Naive thymus-derived CD4-positive, alpha-beta T cell (primary cell): ENCODE results near the gene TDP2. TPM values are rescaled to one million over a fixed set of nuclear protein-coding genes. Genes with fewer than 3 reads are reported as not detected.

ENCODE experiments used
- ATAC-seq: fragments of 150-1000 bp; cut with Tn5 transposase; 2 replicates; pipeline ENCODE4 v1.10.0; 2021; ENCODE audit warnings: mild to moderate bottlenecking, moderate library complexity
- CTCF ChIA-PET: fragments of 350-600 bp; sonication (Branson Sonifier 250); formaldehyde crosslinking; loops from one replicate; lab custom pipeline; 2021; ENCODE audit warnings: antibody characterized with exemption; lab: Charles Lee
- POLR2A ChIA-PET: fragments of 350-600 bp; sonication (Branson Sonifier 250); formaldehyde crosslinking; loops from one replicate; lab custom pipeline; 2021; ENCODE audit warnings: antibody characterized with exemption, inconsistent platforms; lab: Charles Lee
- DNase-seq, 9 donors: peaks; one replicate each; pipeline versions ENCODE4 v3.0.0 to v3.0.0-alpha.2; 2020 to 2022; ENCODE audit warnings: mixed read lengths in 1 of 9
- H3K27ac ChIP-seq: one replicate; pipeline ENCODE4 v1.7.0; 2013; ENCODE audit warnings: mild to moderate bottlenecking, low read depth, low read length, moderate library complexity
- H3K27me3 ChIP-seq, 2 donors: one replicate each; pipeline ENCODE4 v1.7.0; 2013; ENCODE audit warnings: low read length in 2 of 2, mild to moderate bottlenecking in 2 of 2, moderate library complexity in 2 of 2; ENCODE audit not compliant: control insufficient read depth in 2 of 2, insufficient read depth in 2 of 2
- H3K36me3 ChIP-seq, 3 experiments: 1 replicate in 2 of 3; 2 replicates in 1 of 3; pipeline ENCODE4 v1.7.0; 2013; ENCODE audit warnings: low read length in 3 of 3, mild to moderate bottlenecking in 3 of 3, moderate library complexity in 1 of 3; ENCODE audit not compliant: insufficient read depth in 3 of 3, control insufficient read depth in 2 of 3
- H3K4me1 ChIP-seq, 2 donors: one replicate each; pipeline ENCODE4 v1.7.0; 2013; ENCODE audit warnings: low read length in 2 of 2, mild to moderate bottlenecking in 2 of 2, moderate library complexity in 1 of 2; ENCODE audit not compliant: control insufficient read depth in 2 of 2, insufficient read depth in 2 of 2
- H3K4me3 ChIP-seq: 2 replicates; pipeline ENCODE4 v1.7.0; 2013; ENCODE audit warnings: mild to moderate bottlenecking, low read length
- H3K9me3 ChIP-seq, 3 experiments: 1 replicate in 2 of 3; 2 replicates in 1 of 3; pipeline ENCODE4 v1.7.0; 2013; ENCODE audit warnings: low read length in 3 of 3; ENCODE audit not compliant: control insufficient read depth in 2 of 3
- H3K27ac Mint-ChIP-seq, 9 donors: one replicate each; pipeline ENCODE4 v1.8.0; 2020 to 2022; ENCODE audit warnings: mixed read lengths in 9 of 9, mild to moderate bottlenecking in 8 of 9, moderate library complexity in 5 of 9, inconsistent platforms in 2 of 9
- H3K27me3 Mint-ChIP-seq, 5 donors: one replicate each; pipeline ENCODE4 v1.8.0; 2021 to 2022; ENCODE audit warnings: mixed read lengths in 5 of 5, mild to moderate bottlenecking in 1 of 5
- H3K36me3 Mint-ChIP-seq, 5 donors: one replicate each; pipeline ENCODE4 v1.8.0; 2020 to 2022; ENCODE audit warnings: mixed read lengths in 5 of 5, mild to moderate bottlenecking in 3 of 5, inconsistent platforms in 1 of 5
- H3K4me1 Mint-ChIP-seq, 7 donors: one replicate each; pipeline ENCODE4 v1.8.0; 2020 to 2022; ENCODE audit warnings: mixed read lengths in 7 of 7, mild to moderate bottlenecking in 3 of 7, inconsistent platforms in 1 of 7
- H3K4me3 Mint-ChIP-seq, 10 donors: one replicate each; pipeline ENCODE4 v1.8.0; 2020 to 2022; ENCODE audit warnings: mild to moderate bottlenecking in 10 of 10, mixed read lengths in 10 of 10, moderate library complexity in 6 of 10, inconsistent platforms in 2 of 10
- H3K9me3 Mint-ChIP-seq, 11 donors: one replicate each; pipeline ENCODE4 v1.8.0; 2020 to 2022; ENCODE audit warnings: mixed read lengths in 11 of 11, mild to moderate bottlenecking in 4 of 11, inconsistent platforms in 1 of 11, moderate library complexity in 1 of 11
- intact Hi-C, 2 donors: fragments of 100-400 bp; cut with micrococcal nuclease; formaldehyde crosslinking; loops; one replicate each; pipeline ENCODE4 v1.15.1; 2023
- polyA plus RNA-seq, 2 donors: library from polyadenylated mRNA; unstranded; fragments of 300-500 nt; fragmentation: Illumina TruSeq; gene quantifications; one replicate each; pipeline ENCODE4 v1.2.3, GENCODE V29; 2021
- total RNA-seq, 6 experiments: library from RNA in 5 of 6; stranded (reverse) in 5 of 6; gene quantifications; 1 replicate in 5 of 6; 2 replicates in 1 of 6; pipeline ENCODE4 v1.2.3 and lab custom pipeline; 2021 to 2026

Gene TDP2
- total and polyA plus RNA-seq, 7 experiments from 2014 or later = 36.8 to 69.7 (median 48.2) TPM

DNA sequence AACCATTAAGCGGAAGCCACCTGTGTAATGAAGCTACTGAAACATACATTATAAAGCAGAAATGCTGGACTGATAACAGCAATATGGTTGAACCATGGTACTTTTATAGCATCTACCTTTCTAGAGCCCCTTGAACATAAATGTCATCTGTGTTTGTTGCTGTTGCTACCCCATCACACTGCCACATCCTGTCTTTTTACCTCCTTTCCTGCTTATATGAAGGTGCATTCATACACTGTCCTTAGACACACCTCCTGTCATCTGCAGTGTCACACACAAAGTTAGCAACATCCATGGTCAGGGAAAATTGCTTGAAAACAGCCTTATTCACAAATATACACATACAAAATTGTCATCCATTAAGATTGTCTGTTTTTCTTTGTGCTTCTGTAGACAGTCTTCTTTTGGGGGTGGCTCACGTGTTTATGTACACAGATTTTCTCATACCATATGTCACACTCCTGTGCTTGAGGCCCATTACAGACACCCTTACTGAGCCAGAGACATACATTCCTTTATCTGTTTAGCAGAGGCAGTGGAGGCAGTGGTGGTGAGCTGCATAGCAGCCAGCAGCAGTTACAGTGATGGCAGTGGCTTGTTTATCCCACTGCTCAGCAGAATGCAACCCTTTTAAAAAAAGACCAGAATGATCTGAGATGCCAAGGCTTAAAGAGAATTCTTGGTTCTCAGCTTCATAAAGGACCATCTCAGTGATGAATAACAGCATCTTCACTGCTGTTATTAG, 26.3 kb upstream of the TDP2 start:
- H3K27me3 Mint-ChIP-seq = no peaks in the 10 kb centered on the region
- H3K27ac Mint-ChIP-seq = peak overlapping the region in 4 of 9 donors; percentile 1 to 60 (median 28)
- DNase-seq = peak in 3 of 9 donors; percentile 5 to 13 (median 11)
- no peak overlapping the region for H3K27ac ChIP-seq
- H3K9me3 ChIP-seq = no peaks in the 10 kb centered on the region
- no peak overlapping the region for H3K4me3 Mint-ChIP-seq
- ATAC-seq = no peak
- no peaks in the 10 kb centered on the region for H3K36me3 ChIP-seq
- peaks cover 0 to 4% (median 0%) of the 10 kb centered on the region in 5 donors for H3K36me3 Mint-ChIP-seq
- H3K4me1 ChIP-seq = peaks cover 0 to 6% of the 10 kb centered on the region in 2 donors
- intact Hi-C loops = loop anchor here in 1 of 2 donors (10.0 kb wide), 1 partner anchor 408 kb away; no protein-coding TSS in a partner anchor
- POLR2A ChIA-PET = no interaction called here
- CTCF ChIA-PET = interaction anchor here (0.7 to 2.2 kb wide), 4 partner anchors 38 to 112 kb away, joined by 3 to 9 read pairs (median 5); no protein-coding TSS in a partner anchor
- H3K4me3 ChIP-seq = no peak overlapping the region
- H3K4me1 Mint-ChIP-seq = peaks cover 9 to 24% (median 18%) of the 10 kb centered on the region in 7 donors
- H3K27me3 ChIP-seq = no peaks in the 10 kb centered on the region
- H3K9me3 Mint-ChIP-seq = no peaks in the 10 kb centered on the region

DNA sequence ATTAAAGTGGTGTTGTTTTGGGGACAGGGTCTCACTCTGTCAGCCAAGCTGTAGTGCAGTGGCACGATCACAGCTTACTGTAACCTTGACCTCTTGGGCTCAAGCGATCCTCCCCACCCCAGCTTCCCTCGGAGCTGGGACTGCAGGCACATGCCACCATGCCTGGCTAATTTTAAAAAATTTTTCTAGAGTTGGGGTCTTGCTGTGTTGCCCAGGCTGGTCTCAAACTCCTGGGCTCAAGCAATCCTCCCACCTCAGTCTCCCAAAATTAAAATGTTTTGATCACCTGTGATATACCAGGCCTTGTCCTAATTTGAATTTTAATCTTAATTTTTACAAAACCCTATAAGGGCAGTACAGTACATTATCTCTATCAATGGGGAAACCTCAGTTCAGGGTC, 25.7 kb upstream of the TDP2 start:
- DNase-seq = no peak
- ChIA-PET POLR2A (no interaction called here), CTCF (interaction anchor here (1.0 to 1.4 kb wide), 2 partner anchors 37 to 112 kb away, joined by 4 to 6 read pairs; no protein-coding TSS in a partner anchor)
- peaks cover 0 to 6% of the 10 kb centered on the region in 2 donors for H3K4me1 ChIP-seq
- H3K27me3 ChIP-seq = no peaks in the 10 kb centered on the region
- H3K27ac Mint-ChIP-seq = no peak overlapping the region
- no peaks in the 10 kb centered on the region for H3K27me3 Mint-ChIP-seq
- H3K9me3 Mint-ChIP-seq = no peaks in the 10 kb centered on the region
- intact Hi-C loops = loop anchor here in 1 of 2 donors (10.0 kb wide), 1 partner anchor 408 kb away; no protein-coding TSS in a partner anchor
- H3K36me3 ChIP-seq = peaks cover 0 to 1% (median 0%) of the 10 kb centered on the region in 3 experiments
- no peaks in the 10 kb centered on the region for H3K9me3 ChIP-seq
- H3K4me1 Mint-ChIP-seq = peaks cover 9 to 24% (median 16%) of the 10 kb centered on the region in 7 donors
- no peak overlapping the region for H3K4me3 ChIP-seq
- H3K4me3 Mint-ChIP-seq = no peak overlapping the region
- H3K36me3 Mint-ChIP-seq = peaks cover under 1 to 2% (median under 1%) of the 10 kb centered on the region in 5 donors
- H3K27ac ChIP-seq = no peak overlapping the region
- no peak for ATAC-seq

- Histone ChIP-seq H3K4me1 (peaks cover 0 to 6% of the 10 kb centered on the region in 2 donors), H3K4me3 (no peak overlapping the region), H3K9me3 (no peaks in the 10 kb centered on the region), H3K27me3 (no peaks in the 10 kb centered on the region), H3K36me3 (peaks cover 0 to 6% (median 0%) of the 10 kb centered on the region in 3 experiments), H3K27ac (no peak overlapping the region)
- ATAC-seq = no peak
- intact Hi-C loops = loop anchor here in 1 of 2 donors (10.0 kb wide), 1 partner anchor 407 kb away; no protein-coding TSS in a partner anchor
- Mint-ChIP-seq H3K27ac (peak overlapping the region in 2 of 9 donors; percentile 34 to 72), H3K4me1 (peaks cover 9 to 24% (median 16%) of the 10 kb centered on the region in 7 donors), H3K4me3 (no peak overlapping the region), H3K9me3 (no peaks in the 10 kb centered on the region), H3K36me3 (peaks cover 3 to 6% (median 5%) of the 10 kb centered on the region in 5 donors), H3K27me3 (no peaks in the 10 kb centered on the region)
- DNase-seq = no peak
- ChIA-PET POLR2A (no interaction called here), CTCF (interaction anchor here (1.0 to 1.4 kb wide), 2 partner anchors 37 to 111 kb away, joined by 4 to 6 read pairs; no protein-coding TSS in a partner anchor)
Observed at GRCh38 chr6:24692003-24692402, 25.3 kb upstream of the TDP2 start.

DNA sequence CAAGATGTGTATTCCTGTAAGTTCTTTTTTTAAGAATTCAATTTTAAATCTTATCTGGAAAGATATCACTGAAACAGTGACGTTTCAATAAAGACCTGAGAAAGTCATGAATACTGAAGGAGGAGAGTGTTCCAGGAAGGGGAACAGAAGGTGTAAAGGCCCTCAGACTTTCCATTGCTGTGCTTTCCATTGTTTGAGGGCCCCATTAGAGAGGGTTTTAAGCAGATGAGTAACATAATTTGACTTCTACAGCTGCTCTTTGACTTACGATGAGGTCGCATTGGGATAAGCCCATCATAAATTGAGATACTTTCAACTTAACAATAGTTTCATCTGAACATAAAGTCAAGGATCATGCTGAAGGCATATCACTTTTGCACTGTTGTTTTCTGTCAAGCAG, 24.9 kb upstream of the TDP2 start:
- no peak for ATAC-seq
- intact Hi-C loops = loop anchor here in 1 of 2 donors (10.0 kb wide), 1 partner anchor 407 kb away; no protein-coding TSS in a partner anchor
- peak overlapping the region in 2 of 9 donors; percentile 34 to 72 for H3K27ac Mint-ChIP-seq

GRCh38 chr6:24690593-24690992, 23.9 kb upstream of the TDP2 start:
- ChIA-PET CTCF (interaction anchor here (0.8 kb wide), 1 partner anchor 104 kb away, joined by 6 read pairs; no protein-coding TSS in a partner anchor), POLR2A (interaction anchor here (0.9 kb wide), 1 partner anchor 11 kb away, joined by 3 read pairs; no protein-coding TSS in a partner anchor)
- intact Hi-C loops = loop anchor here in 1 of 2 donors (10.0 kb wide), 1 partner anchor 406 kb away; no protein-coding TSS in a partner anchor
- no peak for DNase-seq
- no peak overlapping the region for H3K4me3 Mint-ChIP-seq
- Histone ChIP-seq H3K4me3 (no peak overlapping the region), H3K4me1 (peaks cover 0 to 6% of the 10 kb centered on the region in 2 donors), H3K36me3 (peaks cover 0 to 6% (median 0%) of the 10 kb centered on the region in 3 experiments), H3K27ac (no peak overlapping the region), H3K9me3 (no peaks in the 10 kb centered on the region), H3K27me3 (no peaks in the 10 kb centered on the region)
- peaks cover 3 to 10% (median 6%) of the 10 kb centered on the region in 5 donors for H3K36me3 Mint-ChIP-seq
- peaks cover 9 to 28% (median 15%) of the 10 kb centered on the region in 7 donors for H3K4me1 Mint-ChIP-seq
- ATAC-seq = no peak
- H3K9me3 Mint-ChIP-seq = no peaks in the 10 kb centered on the region
- H3K27me3 Mint-ChIP-seq = no peaks in the 10 kb centered on the region
- H3K27ac Mint-ChIP-seq = no peak overlapping the region

More for the DNA sequence above, 24.9 kb upstream of the TDP2 start:
- no peaks in the 10 kb centered on the region for H3K9me3 Mint-ChIP-seq
- H3K4me3 ChIP-seq = no peak overlapping the region
- ChIA-PET CTCF (no interaction called here), POLR2A (no interaction called here)
- no peaks in the 10 kb centered on the region for H3K9me3 ChIP-seq
- no peaks in the 10 kb centered on the region for H3K27me3 ChIP-seq
- H3K4me1 ChIP-seq = peaks cover 0 to 6% of the 10 kb centered on the region in 2 donors
- no peak overlapping the region for H3K4me3 Mint-ChIP-seq
- no peak for DNase-seq
- H3K27ac ChIP-seq = no peak overlapping the region
- H3K36me3 Mint-ChIP-seq = peaks cover 3 to 9% (median 6%) of the 10 kb centered on the region in 5 donors
- peaks cover 9 to 27% (median 16%) of the 10 kb centered on the region in 7 donors for H3K4me1 Mint-ChIP-seq
- peaks cover 0 to 6% (median 0%) of the 10 kb centered on the region in 3 experiments for H3K36me3 ChIP-seq
- no peaks in the 10 kb centered on the region for H3K27me3 Mint-ChIP-seq

DNA sequence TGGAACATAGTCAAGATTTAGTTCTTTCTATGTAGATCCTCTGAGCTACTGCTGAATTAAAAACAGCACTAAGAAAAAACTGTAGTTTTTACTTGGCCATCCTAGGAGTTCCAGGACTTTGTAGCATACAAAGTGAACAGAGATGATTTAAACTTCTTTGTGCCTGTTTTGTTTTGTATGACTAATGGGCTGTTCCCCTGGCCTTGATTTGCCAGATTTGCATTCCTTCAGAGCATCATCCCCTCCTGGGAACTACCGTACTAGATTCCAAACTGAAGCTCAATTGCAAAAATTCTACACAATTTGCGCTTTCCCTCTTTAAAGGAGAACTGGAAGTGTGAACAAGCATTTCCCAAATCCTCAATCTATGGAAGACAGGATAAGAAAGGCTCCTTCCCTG, 23.3 kb upstream of the TDP2 start:
- no peaks in the 10 kb centered on the region for H3K27me3 Mint-ChIP-seq

More for the DNA sequence above, 23.3 kb upstream of the TDP2 start:
- Histone ChIP-seq H3K4me1 (peaks cover 0 to 6% of the 10 kb centered on the region in 2 donors), H3K4me3 (no peak overlapping the region), H3K27me3 (no peaks in the 10 kb centered on the region), H3K36me3 (peaks cover 0 to 6% (median 0%) of the 10 kb centered on the region in 3 experiments), H3K27ac (no peak overlapping the region), H3K9me3 (no peaks in the 10 kb centered on the region)
- intact Hi-C loops = loop anchor here in 1 of 2 donors (10.0 kb wide), 1 partner anchor 405 kb away; no protein-coding TSS in a partner anchor
- no peak for ATAC-seq
- POLR2A ChIA-PET = interaction anchor here (0.9 kb wide), 1 partner anchor 11 kb away, joined by 3 read pairs; no protein-coding TSS in a partner anchor
- no peak overlapping the region for H3K4me3 Mint-ChIP-seq
- CTCF ChIA-PET = interaction anchor here (0.6 to 1.7 kb wide), 3 partner anchors 104 to 663 kb away, joined by 3 to 6 read pairs (median 6); no protein-coding TSS in a partner anchor
- DNase-seq = no peak
- peaks cover 3 to 10% (median 6%) of the 10 kb centered on the region in 5 donors for H3K36me3 Mint-ChIP-seq
- peak overlapping the region in 1 of 9 donors; percentile 18 for H3K27ac Mint-ChIP-seq
- peaks cover 7 to 24% (median 11%) of the 10 kb centered on the region in 7 donors for H3K4me1 Mint-ChIP-seq
- no peaks in the 10 kb centered on the region for H3K9me3 Mint-ChIP-seq
